GM19328 (cell line): Measurements from ENCODE around the gene DDX47.
"Not testable (repeated sequence)": the region's sequence is repeated elsewhere in the genome, so short reads cannot be mapped to it uniquely, and the experiment has no call there.

Experiments
- ATAC-seq: cut with Tn5 transposase; IDR thresholded peaks from one replicate; pipeline ENCODE4 v1.9.1; 2021; ENCODE audit warnings: mild to moderate bottlenecking, moderate library complexity; ENCODE audit not compliant: unreplicated experiment

DDX47 gene

DNA sequence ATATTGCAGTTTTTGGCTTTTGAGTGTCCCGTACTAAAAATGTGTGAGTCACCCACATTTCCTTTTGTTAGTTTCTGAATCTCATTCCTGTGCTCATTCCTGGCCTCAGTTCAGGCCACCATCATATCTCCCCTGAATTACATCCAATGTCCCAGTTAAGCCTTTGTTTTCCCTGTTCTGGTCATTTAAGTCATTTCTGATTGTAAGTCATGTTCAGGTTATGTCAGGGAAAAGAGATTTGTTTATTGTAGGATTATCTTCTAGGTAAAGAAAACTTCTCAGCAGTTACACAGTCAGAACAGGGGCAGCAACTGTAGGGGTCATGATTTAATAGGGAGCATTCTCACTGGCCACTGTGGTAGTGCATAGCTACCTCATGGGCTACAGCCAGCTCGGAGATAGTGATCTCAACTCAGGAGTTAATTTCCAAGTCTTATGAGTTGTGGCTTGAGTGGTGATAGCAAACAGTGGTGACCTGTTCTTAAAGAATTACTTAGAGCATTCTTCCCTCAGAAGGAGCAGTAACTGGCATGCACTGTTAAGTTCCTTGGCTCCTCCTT, 6.7 kb downstream of the DDX47 start:
- ATAC-seq, result no peak

GRCh38 chr12:12820376-12820775, 7.2 kb downstream of the DDX47 start:
- not testable (repeated sequence) for ATAC-seq

GRCh38 chr12:12821975-12822374, 8.8 kb downstream of the DDX47 start:
- no peak for ATAC-seq

- no peak for ATAC-seq
These were observed 9.7 kb downstream of the DDX47 start for GRCh38 chr12:12822886-12823285.

DNA sequence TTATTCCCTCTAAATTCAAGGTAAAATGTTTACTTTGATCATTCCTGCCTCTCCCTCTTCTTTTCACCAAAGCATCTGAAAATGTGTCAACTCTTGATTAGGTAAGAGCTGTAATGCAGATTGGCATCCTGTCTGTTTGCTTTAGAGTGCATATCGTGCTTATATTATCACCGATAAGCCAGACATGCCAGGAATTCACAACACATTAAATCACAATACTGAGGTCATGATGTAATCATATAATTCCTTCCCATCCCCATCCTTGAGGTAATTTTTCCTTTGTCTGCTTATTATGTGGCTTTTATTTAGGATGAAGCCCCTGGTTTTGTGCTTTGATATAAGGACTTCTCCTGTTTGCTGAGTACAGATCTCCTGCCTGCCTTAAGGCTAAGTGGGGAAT, 10.2 kb downstream of the DDX47 start:
- ATAC-seq, result no peak

- no peak for ATAC-seq
These were observed 10.7 kb downstream of the DDX47 start for GRCh38 chr12:12823811-12824210.

GRCh38 chr12:12835378-12836146, 22.4 kb downstream of the DDX47 start:
- no peak for ATAC-seq

GRCh38 chr12:12836571-12836970, 23.4 kb downstream of the DDX47 start:
- no peak for ATAC-seq

GRCh38 chr12:12837025-12837812, 24.1 kb downstream of the DDX47 start:
- no peak for ATAC-seq

DNA sequence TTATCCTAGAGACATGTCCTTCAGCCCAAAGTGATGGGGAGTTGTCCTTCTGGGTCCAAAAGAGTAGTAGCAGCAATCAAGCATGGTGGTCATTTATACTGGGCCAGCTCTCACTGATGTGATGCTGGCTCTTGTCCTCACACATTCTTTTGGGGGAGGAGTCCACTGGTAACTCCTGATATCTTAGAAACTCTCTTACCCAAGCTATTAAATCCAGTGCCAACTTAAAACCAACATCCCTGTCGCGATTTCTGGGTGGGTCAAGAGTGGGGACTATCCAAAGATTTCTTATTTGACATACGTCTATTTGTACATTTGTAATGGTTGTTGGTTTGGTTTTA, 24.6 kb downstream of the DDX47 start:
- no peak for ATAC-seq

- no peak for ATAC-seq
These were observed 25.9 kb downstream of the DDX47 start for GRCh38 chr12:12839003-12839395.

DNA sequence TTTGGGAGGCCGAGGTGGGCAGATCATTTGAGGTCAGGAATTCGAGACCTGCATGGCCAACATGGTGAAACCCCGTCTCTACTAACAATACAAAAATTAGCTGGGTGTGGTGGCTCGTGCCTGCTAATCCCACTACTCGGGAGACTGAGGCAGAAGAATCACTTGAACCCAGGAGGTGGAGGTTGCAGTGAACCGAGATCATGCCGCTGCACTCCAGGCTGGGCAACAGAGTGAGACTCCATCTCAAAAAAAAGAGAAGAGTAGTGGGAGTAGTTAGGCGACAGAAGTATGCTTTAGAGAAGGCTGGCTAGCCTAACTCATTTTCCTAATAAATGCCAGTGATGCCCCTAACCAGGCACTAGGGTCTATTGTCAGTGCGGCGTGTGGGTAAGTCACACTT, 26.3 kb downstream of the DDX47 start:
- not testable (repeated sequence) for ATAC-seq

GRCh38 chr12:12839873-12840579, 26.9 kb downstream of the DDX47 start:
- ATAC-seq, result no peak

GRCh38 chr12:12840580-12840899, 27.4 kb downstream of the DDX47 start:
- no peak for ATAC-seq

DNA sequence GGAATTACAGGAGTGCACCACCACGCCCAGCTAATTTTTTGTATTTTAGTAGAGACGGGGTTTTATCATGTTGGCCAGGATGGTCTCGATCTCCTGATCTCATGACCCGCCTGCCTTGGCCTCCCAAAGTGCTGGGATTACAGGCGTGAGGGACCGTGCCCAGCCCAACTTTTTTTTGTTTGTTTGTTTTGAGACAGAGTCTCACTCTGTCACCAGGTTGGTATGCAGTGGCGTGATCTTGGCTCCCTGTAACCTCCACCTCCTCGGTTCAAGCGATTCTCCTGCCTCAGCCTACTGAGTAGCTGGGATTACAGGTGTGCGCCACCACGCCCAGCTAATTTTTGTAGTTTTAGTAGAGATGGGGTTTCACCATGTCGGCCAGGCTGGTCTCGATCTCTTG, 28.3 kb downstream of the DDX47 start:
- not testable (repeated sequence) for ATAC-seq

DNA sequence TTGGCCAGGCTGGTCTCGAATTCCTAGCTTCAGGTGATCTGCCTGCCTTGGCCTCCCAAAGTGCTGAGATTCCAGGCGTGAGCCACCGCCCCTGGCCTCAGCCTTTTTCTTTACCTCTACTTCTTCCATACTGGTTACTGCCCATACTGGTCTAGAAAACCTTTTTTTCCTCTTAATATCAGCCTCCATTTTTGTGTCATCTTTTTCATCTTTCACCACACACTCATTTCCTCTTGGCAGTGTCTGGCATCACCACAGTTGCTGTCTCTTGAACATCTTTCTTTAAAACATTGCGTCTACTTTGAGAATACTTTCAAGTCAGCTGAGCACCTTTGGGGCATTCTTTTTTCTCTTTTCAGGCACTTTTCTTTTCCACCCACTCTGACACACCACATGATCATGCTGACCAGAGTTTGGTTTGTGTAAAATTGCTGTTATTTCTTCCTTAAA, 32.7 kb downstream of the DDX47 start:
- no peak for ATAC-seq

DNA sequence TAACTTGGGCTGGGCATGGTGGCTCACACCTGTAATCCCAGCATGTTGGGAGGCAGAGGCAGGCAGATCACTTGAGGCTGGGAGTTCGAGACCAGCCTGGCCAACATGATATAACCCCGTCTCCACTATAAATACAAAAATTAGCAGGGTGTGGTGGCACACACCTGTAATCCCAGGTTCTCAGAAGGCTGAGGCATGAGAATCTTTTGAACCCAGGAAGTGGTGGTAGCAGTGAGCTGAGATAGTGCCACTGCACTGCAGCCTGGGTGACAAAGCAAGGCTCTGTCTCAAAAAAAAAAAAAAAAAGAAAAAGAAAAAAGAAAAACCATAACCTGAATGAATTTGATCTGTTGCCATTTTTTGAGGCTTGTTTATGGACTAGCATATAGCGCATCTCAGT, 33.6 kb downstream of the DDX47 start:
- not testable (repeated sequence) for ATAC-seq

- no peak for ATAC-seq
These were observed 40.3 kb downstream of the DDX47 start for GRCh38 chr12:12853435-12853834.

DNA sequence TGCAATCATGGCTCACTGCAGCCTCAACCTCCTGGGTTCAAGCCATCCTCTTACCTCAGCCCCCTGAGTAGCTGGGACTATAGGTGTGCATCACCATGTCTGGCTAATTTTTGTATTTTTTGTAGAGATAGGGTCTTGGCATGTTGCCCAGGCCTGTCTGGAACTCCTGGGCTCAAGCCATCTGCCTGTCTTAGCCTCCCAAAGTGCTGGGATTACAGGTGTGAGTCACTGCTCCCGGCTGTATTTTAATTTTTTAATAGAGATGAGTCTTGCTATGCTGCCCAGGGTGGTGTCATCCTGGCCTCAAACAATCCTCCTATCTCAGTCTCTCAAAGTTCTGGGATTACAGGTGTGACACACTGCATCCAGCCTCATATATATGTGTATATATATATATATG, 46.5 kb downstream of the DDX47 start:
- ATAC-seq, result no peak

GRCh38 chr12:12864243-12864642, 51.1 kb downstream of the DDX47 start:
- ATAC-seq, result no peak

- no peak for ATAC-seq
These were observed 55.5 kb downstream of the DDX47 start for GRCh38 chr12:12868477-12869235.
